ENCODE data around the gene WDR7.
A peak's percentile ranks its signal among the peaks of the same experiment; 100 is the strongest.
"Not testable (repeated sequence)": the region's sequence is repeated elsewhere in the genome, so short reads cannot be mapped to it uniquely, and the experiment has no call there.

The WDR7 gene

DNA sequence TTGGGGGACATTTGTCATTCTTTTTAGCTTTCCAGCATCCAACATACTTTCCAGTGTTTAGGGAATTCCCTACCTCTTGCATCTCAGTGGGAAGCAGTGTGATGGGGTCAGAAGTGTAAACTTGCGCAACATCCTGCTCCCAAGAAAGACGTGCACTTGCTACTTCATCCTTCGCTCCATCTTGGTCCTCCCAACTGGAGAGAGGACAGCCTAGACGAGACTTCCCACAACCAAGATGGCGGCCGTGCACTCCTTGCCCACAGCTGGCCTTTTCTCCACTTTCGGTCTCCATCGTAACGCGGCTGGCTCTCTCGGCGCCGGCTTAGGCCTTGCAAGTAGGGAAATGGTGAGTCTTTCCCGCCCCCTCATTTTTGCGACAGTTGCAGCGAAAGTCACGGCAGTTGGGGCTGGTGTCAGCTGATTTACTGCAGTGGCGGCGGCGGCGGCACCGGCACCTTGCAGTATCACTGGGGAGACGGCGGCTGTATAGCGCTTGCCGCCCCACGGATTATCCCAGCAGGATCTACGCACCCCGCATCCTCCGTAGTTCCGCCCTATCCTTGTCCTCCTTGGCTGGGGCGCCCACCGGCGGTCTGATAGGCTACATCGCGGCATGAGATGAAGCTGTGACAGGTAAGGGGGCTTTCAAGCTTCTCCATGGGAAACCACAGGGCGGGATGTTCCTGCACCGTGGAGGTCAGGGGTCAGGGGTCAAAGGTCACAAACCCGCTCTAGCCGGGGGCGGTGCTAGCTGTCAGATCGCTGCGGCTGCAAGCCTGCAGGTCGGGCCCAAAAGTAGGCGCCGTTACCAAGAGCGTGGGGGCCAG, at the start of gene WDR7:
TSS of gene WDR7 (plus strand) at position 416 of the 827 bp plus-strand sequence. CDS start 21,157 bp downstream, outside the sequence.
- peak; percentile 98 for DNase-seq

DNA sequence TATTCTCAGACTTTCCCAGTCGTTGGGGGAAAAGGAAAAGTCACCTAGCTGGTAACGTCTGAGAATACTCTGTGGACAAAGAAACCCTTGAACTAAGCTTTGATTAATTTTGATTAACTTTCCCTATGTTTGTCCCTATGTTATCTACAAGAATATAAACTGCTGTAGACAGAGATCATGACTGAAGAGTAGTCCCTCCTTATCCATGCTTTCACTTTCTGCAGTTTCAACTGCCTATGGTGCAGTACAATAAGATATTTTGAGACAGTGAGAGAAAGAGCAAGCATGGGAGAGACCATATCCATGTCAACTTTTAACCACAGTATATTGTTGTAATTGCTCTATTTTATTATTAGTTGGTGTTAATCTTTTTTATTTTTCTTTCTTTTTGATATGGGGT, 44.5 kb upstream of the WDR7 start:
- DNase-seq, result no peak

DNA sequence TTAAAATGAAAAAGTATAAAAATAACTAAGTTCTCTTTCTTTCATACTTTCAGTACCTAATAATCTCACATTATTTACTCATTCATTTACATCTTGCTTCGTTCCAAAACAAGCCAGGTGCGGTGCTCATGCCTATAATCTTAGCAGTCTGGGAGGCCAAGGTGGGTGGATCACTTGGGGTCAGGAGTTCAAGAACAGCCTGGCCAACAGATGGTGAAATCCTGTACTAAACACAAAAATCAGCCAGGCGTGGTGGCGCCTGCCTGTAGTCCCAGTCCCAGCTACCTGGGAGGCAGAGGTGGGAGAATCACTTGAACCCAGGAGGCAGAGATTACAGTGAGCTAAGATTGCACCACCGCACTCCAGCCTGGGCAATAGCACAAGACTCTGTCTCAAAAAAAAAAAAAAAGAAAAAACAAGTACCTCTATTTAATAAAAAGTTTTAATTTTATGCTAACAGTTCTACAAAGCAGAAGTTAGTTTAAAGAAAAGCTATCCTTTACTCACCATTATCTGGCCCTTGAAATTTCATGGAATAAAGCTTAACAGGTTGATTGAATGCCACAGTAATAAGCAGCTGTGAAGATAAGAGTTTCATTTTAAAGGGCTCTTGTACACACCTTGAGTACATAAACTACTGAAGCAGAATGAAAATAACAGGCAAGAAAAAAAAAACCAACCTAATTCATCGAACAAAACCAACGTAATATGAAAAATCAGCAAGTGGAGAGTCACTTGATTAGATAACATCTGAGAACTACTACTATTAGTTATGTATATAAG, 35.2 kb upstream of the WDR7 start:
- DNase-seq, result no peak

DNA sequence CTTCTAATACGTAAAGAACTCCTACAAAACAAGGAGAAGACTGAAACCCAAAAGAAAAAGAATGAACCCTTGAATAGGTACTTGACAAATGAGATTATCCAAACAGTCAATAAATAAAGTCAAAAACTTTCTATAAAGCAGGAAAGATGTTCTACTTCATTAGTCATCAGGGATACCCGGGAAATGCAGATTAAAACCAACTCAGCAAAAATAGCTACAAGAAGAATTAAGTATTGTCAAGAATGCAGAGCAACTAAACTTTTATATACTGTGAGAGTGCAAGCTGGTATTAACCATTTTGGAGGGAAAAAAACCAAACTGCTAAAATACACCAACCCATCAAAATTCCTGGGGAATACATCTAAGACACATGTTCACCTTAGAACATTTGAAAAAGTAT, 23.2 kb upstream of the WDR7 start:
- no peak for DNase-seq

DNA sequence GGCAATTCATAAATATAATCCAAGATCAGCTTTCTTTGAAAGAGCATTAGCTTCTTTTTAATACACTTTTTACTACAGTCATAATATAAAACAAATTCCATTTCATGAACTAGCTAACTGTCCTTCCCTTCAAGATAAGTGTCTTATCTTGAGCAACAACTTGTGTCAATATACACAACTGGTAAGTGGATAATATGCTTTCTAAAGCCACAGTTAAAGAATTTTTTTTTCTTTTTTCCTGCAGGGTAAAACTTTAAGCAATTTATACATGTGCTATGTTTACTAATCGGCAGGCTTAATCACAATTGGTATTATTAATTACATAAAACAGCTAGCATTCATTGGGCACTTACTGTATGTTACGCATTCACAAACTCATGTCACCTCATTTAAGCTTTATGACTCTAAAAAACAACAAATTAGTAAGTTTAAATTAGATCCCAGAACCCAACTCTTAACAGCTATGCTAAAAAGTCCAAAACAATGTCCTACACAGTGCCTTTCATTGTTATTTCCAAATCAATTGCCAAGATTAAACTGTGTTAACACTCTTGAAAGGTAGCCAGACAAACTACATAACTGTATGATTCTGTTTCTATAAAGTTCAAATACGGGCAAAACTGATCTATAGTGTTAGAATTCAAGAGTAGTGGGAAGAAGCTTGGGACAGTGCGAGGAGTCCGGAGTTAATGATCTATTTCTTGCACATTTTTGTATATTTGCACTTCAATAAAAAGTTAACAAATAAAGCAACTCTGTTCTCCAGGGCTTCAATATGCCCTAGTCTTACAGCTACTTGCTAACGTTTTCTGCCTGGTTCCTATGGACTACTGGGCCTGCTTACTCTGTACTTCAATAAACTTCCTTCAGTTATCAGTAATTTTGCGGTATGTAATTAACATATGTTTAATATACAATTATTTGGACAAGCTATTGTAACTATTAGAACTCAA, 18.8 kb upstream of the WDR7 start:
- no peak for DNase-seq

DNA sequence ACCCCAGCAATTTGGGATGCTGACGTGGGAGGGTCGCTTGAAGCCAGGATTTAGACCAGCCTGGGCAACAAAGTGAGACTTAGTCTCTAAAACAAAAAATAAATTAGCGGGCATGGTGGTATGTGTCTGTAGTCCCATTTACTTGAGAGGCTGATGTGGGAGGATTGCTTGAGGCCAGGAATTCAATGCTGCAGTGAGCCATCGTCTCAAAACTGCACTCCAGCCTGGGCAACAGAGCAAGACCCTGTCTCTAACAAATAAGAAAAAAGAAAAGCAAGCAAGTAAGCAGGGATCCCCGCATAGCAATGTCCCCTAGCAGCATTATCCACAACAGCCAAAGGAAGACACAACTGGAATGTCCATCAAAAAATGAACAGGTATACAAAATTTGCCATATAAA, 16.2 kb upstream of the WDR7 start:
- DNase-seq, result no peak

DNA sequence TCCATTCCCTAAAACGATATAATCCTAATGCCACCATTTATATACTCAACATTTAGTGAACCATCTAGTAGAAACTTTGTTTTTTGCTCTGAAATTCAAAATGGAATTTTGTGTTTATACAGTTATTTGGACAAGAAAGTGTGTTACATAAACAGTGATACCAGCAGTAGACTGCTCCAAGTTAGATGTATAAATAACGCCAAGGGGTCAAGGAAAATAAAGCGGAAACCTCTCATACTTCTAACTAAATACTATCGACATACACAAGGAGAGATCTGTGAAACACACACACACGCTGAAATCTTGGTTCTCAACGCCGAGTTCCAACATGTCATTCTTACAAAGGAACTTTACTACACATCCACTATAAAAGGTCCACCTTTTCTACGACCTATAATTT, 14.0 kb upstream of the WDR7 start:
- no peak for DNase-seq

DNA sequence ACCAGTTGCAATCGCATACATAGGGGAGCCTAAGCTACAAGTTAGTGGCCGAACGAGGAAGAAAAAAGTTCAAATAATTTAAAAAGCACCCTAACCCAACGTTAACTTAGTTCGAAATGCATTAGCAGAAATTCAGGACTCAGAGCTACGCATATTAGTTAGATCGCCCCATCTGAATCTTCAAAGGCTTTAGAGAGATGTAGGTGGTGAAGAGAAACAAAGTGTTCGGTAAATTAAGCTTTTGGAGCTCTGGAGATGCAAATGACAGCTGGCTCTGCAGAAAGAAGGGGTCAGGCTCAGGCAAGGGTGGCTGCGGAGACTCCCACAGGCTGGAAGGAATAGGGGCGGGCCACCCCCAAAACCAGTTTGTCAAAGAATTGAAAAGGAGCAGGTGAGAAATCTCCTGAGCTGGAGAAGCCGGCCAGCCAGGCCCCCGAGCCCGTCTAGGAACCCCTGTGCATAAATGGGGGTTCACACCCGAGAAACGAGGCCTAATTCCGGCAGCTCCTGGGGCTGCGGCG, 13.4 kb upstream of the WDR7 start:
- DNase-seq, result no peak

DNA sequence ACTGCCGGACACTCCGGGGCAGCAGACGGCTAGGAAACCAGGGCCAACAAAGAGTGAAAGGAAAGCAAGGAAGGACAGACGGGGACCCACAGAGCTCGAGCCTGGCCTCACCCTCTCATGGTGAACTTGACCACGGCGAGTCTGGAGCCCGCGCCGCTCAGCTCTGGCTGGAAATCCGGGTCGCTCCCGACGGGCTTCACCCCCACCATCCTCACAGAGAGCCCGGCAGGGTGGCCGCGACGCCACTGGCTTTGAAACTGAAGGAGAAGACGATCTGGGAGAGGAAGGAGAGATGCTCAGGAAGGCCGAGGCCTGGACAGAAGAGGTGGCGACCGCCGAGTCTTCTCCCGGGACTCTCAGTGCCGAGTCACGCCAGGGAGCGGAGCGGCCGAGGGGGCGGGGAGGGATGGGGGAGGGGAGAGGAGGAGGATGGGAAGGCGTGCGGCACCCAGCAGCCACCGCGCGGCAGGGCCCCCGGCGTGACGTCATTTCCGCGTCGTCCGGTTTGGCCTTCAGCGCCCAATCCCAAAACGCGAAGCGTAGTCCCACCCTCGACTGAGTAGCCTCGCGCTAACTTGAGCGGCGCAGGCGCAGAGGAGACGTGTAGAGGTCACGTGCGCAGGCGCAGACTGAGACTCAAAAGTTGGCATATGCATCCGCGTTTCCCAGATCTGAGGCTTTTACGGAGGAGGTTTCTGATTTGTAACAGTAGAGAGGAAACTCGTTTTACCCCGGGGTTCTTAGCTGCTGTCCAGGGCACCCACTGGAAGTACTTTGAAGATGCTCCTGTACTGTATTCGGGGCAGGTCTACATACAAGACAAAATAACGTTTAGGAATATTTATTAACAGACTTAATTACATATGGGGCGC, 12.7 kb upstream of the WDR7 start, which contains the start of gene TXNL1:
TSS of gene TXNL1 (minus strand) at position 361 of the 872 bp plus-strand sequence. CDS start at position 209, 152 bp downstream.
- peak; percentile 100 for DNase-seq

DNA sequence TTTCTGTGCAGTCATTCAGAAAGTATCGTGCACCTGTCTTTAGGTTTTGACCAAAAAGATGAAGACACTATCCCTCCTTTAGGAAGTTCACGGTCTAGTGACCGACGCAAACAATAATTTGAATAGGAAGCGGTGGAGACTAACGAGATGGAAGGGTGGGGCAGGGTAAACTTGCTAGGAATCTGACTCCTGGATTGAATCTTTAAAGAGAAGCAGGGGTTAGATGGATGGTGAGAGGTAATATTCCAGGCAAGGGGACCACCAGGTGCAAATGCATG, 12.1 kb upstream of the WDR7 start:
- DNase-seq, result no peak

DNA sequence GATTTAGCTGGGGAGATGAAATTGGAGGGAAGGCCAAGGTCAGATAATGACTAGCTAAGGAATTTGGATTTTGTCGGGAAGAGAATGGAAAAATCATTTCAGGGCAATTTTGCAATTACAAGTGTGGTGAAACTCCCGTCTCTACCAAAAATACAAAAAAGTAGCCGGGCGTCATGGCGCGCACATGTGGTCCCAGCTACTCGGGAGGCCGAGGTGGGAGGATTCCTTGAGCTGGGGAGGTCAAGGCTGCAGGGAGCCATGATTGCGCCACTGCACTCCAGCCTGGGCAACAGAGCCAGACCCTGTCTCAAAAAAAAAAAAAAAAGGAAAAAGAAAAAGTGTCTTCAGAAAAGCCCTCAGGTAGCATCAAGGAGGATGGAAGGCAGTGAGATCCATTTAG, 11.6 kb upstream of the WDR7 start:
- no peak for DNase-seq

DNA sequence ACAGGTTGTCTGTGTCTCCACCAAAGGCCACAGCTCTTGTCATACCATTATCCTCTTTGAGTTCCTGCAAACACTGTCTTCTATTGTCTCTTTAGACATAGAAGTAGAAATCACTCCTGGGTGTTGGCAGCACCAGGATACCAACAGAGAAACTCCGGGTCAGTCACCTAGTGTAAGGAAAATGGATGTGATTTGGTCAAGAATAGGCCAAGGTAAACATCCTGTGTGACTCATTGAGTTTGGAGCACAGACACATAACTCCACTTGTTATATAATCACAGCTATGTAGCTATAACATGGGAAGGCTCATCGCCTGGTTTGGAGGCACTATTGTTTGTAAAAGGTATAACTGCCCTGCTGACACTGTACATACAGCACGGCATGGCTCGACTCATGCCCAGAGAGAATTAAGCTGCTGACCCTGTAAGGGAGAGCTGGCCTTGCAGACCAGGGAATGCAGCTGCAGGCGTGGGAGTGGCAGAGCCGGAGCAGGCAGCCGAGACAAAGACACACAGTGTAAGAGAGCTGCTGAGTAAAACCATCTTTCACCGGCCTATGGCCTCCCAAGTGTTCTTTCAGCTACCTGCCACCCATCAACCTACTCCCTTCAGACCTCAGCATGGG, 9.3 kb upstream of the WDR7 start:
- no peak for DNase-seq

DNA sequence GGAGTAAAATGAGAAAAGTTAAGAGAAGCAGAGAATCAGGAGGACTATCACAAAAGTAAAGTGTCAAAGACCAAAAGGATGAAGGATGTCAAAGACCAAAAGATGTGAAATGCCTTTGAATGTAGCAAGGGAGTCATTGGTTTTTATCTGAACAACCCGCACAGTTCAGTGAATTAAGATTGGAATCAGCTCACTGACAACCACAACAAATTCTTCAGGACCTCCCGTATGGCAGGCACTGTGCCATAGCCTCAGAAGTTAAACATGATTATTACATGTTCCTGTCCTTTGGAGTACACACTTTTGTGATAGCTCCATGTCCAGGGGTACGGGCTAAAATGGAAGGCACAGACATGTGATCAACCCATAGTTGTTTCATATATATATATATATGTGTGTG, 7.8 kb upstream of the WDR7 start:
- no peak for DNase-seq

DNA sequence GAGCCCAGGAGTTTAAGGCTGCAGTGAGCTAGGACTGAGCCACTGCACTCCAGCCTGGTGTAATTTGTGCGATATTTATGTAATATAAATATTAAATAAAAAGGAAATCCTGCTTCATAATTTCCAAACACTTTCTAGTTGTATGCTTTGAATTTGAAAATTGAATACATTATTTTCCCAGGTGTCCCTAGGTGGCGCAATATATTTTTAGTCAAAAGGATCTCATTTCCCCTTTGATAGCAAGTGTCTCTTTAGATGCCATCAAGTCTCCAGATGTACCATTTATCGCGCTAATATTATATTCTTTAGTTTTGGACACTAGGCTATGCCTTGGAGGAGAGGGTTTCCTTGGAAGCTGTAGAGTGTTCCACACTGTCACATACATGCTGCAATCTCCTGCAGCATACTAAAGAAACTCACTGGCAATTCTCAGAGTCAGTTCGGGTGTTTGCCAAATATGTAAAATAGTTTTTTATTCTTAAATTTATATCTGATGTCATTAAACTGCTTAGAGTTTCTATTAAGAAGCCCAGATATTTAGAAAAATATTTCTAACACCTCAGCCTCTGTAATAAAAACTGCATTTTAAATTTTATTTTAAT, 5.6 kb upstream of the WDR7 start:
- DNase-seq, result no peak

DNA sequence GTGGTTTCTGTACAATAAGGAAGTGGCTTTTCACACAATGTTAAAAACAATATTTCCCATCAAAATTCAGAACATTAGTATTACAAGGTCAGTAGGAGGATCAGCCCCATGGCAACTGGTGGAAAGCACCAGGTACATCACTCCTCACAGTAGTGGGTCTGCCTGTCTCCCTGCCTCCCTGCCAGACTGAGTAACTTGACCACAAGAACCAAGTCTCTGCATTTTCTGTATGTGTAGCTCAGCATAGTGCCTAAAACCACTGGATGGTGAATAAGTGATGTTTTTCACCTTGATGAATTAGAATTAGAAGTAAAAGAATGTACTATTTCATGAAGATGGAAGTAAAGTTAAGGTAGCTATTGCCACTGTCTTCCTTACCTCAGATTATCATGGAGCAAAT, 4.1 kb upstream of the WDR7 start:
- DNase-seq, result no peak

DNA sequence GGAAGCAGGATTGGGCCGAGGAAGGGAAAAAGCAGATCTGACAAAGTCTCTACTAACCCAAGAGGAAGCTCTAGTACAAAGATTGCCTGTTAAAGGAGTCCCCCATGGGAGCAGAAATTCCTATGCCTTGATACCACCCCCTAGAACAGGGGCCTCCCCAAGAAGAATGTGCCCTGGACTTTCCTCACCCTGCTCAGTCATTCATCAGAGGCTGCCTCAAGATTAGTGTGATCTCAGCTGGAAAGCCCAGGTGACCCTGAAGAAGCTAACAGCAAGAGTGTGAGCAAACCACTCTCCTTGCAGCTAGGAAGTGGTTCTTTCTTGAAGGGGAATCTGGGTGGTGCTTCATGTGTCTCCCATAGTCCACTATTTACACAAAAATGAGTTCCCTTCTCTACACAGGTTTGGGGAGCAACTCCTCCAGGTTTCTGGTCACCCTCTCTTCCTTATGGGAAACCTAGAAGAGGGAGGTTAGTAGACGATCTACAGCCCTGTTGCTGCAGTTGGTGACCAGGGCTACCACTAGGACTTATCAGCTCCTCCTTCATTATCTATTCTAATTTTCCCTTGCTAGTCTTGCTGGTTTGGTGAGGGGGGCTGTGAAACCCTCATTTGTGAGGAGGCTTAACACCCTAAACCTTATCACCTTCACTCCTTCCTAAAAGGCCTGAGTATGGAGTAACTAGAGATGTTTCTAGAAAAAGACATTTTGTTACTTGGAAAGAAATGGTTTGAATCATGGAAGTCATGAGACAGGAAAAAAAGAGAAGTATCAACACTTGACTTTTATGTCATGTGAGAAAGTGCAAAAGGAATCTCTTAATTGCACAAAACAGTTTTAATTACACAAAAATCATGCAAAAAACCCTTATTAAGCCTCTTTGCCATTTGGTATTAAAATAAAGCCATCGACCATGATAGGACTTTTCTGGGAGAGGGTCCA, 2.9 kb upstream of the WDR7 start:
- DNase-seq, result no peak

DNA sequence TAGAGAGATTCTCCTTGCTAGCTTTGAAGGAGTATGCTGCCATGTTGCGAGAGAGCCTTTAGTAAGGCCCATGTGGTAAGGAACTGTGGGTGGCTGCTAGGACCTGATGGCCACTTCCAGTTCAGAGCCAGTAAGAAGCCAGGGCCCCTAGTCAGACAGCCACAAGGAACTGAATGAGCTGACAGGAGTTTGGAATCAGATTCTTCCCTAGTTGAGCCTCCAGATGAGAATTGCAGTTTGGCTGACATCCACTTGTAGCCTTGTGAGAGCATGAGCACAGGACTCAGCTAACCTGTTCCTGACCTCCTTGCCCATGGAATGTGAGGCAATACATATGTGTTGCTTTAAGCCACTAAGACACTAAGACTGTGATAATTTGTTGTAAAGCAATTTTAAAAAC, 1.2 kb upstream of the WDR7 start:
- DNase-seq, result no peak

DNA sequence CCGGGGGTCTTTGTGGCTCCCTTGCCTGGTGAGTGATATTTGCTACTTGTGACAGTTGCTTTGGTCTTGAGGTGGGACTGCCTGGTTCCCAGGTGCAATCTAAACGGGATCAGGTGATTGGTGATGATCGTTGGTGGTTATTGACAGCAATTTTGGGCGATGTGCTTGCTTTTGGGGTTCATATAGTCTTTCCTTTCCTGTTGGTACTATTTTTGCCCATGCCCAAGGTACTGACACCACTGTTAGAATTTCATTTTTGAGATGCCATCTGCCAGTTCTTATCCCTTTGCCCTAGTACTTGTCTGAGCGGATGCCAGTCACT, 573 bp downstream of the WDR7 start:
- DNase-seq, result no peak

DNA sequence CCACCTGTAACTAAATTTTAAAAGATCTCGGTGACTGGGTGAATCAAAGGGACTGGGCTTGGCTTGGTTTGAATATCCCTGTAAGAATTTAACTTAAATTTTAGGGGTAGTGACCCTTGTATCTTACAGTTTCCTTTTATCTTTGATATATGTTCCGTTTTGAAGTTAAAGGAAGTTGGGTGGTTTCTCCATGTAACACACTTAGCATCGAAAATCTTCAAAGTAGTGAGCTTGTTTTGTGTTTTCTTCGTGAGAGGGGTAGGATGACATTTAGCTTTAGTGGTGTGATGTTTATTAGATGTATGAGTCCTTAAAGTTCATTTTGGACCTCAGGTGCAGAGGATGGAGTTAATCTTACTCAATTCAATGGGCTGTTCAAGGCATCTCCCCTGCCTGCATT, 1.6 kb downstream of the WDR7 start:
- DNase-seq, result no peak

DNA sequence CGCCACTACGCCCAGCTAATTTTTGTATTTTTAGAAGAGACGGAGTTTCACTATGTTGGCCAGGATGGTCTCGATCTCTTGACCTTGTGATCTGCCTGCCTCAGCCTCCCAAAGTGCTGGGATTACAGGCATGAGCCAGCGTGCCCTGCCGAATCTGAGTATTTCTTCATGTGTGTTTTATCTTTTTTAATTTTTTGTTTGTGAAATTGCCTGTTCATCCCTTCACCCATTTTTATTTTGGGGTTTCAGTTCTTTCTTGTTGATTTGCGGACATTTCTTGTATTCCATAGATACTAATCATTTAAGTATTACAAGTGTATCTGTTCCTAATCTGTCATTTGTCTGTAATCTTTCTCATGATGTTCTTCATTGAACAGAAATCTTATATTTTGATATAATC, 3.1 kb downstream of the WDR7 start:
- DNase-seq, result not testable (repeated sequence)

All from femur (tissue), 1 donor.